Panc1 (cell line): ENCODE results near the gene ICAM4. TPM values are rescaled to one million over a fixed set of nuclear protein-coding genes. Genes with fewer than 3 reads are reported as not detected.

Experiments
- ATAC-seq: fragments of 200-7000 bp; cut with Tn5 transposase; 2 replicates; pipeline ENCODE4 v1.9.1; 2020; ENCODE audit warnings: mild to moderate bottlenecking, moderate library complexity
- BruUV-seq: library from RNA; stranded (reverse); fragments of 400-500 nt; replicated peaks from 2 replicates; lab custom pipeline; 2021; lab: Mats Ljungman, UMichigan
- CTCF ChIA-PET: fragments of 300-600 bp; sonication (Branson Sonifier 250); formaldehyde crosslinking; loops from one replicate; lab custom pipeline; 2022; ENCODE audit warnings: antibody characterized with exemption; lab: Charles Lee
- POLR2A ChIA-PET: fragments of 300-600 bp; sonication (Branson Sonifier 250); formaldehyde crosslinking; loops from one replicate; lab custom pipeline; 2022; ENCODE audit warnings: antibody characterized with exemption; lab: Charles Lee
- DNase-seq: peaks from one replicate; pipeline ENCODE4 v3.0.0-alpha.2; 2010; ENCODE audit warnings: low read depth, low spot score
- H3K27ac ChIP-seq: 2 replicates; pipeline ENCODE4 v1.5.1; 2011; ENCODE audit warnings: mild to moderate bottlenecking, low read length, inconsistent platforms
- H3K27me3 ChIP-seq: fragments of 200-500 bp; sonication (Bioruptor generic); 2 replicates; pipeline ENCODE4 v1.6.0; 2014; ENCODE audit warnings: low read length, inconsistent platforms; ENCODE audit not compliant: control insufficient read depth, insufficient read depth
- H3K36me3 ChIP-seq: fragments of 200-500 bp; sonication (Bioruptor generic); 2 replicates; pipeline ENCODE4 v1.5.1; 2014; ENCODE audit warnings: inconsistent platforms, mild to moderate bottlenecking, low read length, moderate library complexity; ENCODE audit not compliant: control insufficient read depth, insufficient read depth
- H3K4me1 ChIP-seq: 2 replicates; pipeline ENCODE4 v1.5.1; 2011; ENCODE audit warnings: inconsistent platforms, mild to moderate bottlenecking, low read length, moderate library complexity; ENCODE audit not compliant: control insufficient read depth, insufficient read depth
- H3K4me3 ChIP-seq, 2 experiments: 2 replicates each; pipeline ENCODE4 v1.5.1; 2011 to 2012; ENCODE audit warnings: low read depth in 2 of 2, low read length in 2 of 2, mild to moderate bottlenecking in 2 of 2, inconsistent platforms in 1 of 2, moderate library complexity in 1 of 2
- H3K9me3 ChIP-seq: fragments of 200-500 bp; sonication (Bioruptor generic); 2 replicates; pipeline ENCODE4 v1.5.1; 2014; ENCODE audit warnings: low read depth, mild to moderate bottlenecking, inconsistent platforms, low read length, moderate library complexity; ENCODE audit not compliant: control insufficient read depth, insufficient read depth
- CTCF ChIP-seq: fragments of 450-650 bp; IDR thresholded peaks from 2 replicates; pipeline ENCODE4 v1.5.1; 2017; ENCODE audit warnings: mild to moderate bottlenecking
- POLR2AphosphoS5 ChIP-seq: IDR thresholded peaks from 2 replicates; pipeline ENCODE4 v1.6.1; 2012; ENCODE audit warnings: mild to moderate bottlenecking, low read depth, low read length, moderate library complexity
- SIN3A ChIP-seq: IDR thresholded peaks from 2 replicates; pipeline ENCODE4 v1.6.1; 2012; ENCODE audit warnings: low read depth, mild to moderate bottlenecking, low read length, moderate library complexity, borderline replicate concordance; ENCODE audit not compliant: insufficient read depth
- TCF7L2 ChIP-seq: IDR thresholded peaks from 2 replicates; pipeline ENCODE4 v1.6.1; 2011; ENCODE audit warnings: mild to moderate bottlenecking, low read depth, low read length, inconsistent platforms
- in situ Hi-C: cut with HindIII; loops from 2 replicates; pipeline ENCODE4 v1.10.0; 2016; ENCODE audit warnings: low sequenced_read_pairs, low pct_unique_long_range_greater_than_20kb
- intact Hi-C: fragments of 100-400 bp; cut with micrococcal nuclease; formaldehyde crosslinking; loops from one replicate; pipeline ENCODE4 v1.10.0; 2022; ENCODE audit not compliant: unreplicated experiment
- total RNA-seq: library from RNA; stranded (reverse); gene quantifications from one replicate; pipeline ENCODE4 v1.2.1, GENCODE V29; 2021; ENCODE audit not compliant: unreplicated experiment
- TF ChIP-seq, protein P1 (sequence below), 2 experiments: IDR thresholded peaks; 2 replicates each; pipeline ENCODE4 v1.6.1; 2011 to 2012; ENCODE audit warnings: low read depth in 2 of 2, control low read depth in 1 of 2, low read length in 1 of 2, mild to moderate bottlenecking in 1 of 2, moderate library complexity in 1 of 2; ENCODE audit not compliant: insufficient read depth in 1 of 2

The ICAM4 gene
- total RNA-seq, 1 experiment from 2014 or later, result 2.8 TPM

DNA sequence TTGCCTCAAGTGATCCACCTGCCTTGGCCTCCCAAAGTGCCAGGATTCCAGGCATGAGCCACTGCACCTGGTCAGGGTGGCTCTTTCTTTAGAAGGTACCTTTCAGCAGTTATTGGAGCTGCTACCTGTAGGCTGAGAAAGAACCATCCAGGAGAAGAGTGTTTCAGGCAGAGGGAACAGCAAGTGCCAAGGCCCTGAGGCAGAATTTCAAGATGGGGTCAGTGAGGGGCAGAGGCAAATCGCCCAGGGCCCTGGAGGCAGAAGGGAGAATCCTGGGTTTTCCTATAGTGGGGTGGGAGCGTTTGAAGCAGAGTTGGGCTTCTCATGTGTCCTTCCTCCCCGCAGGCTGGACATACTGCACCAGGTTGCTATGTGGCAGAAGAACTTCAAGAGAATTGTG is 32.5 kb upstream of the ICAM4 start:
- no TSS peak for BruUV-seq
- H3K4me1 ChIP-seq, result no peaks in the 10 kb centered on the region
- no peak overlapping the region for H3K4me3 ChIP-seq
- in situ Hi-C loops (no loop called here), intact Hi-C loops (loop anchor here (5.0 kb wide), 1 partner anchor 132 kb away; no protein-coding TSS in a partner anchor)
- TF ChIP-seq POLR2AphosphoS5 (no peak), TCF7L2 (no peak), SIN3A (no peak), CTCF (no peak)
- TF ChIP-seq, protein P1, sequence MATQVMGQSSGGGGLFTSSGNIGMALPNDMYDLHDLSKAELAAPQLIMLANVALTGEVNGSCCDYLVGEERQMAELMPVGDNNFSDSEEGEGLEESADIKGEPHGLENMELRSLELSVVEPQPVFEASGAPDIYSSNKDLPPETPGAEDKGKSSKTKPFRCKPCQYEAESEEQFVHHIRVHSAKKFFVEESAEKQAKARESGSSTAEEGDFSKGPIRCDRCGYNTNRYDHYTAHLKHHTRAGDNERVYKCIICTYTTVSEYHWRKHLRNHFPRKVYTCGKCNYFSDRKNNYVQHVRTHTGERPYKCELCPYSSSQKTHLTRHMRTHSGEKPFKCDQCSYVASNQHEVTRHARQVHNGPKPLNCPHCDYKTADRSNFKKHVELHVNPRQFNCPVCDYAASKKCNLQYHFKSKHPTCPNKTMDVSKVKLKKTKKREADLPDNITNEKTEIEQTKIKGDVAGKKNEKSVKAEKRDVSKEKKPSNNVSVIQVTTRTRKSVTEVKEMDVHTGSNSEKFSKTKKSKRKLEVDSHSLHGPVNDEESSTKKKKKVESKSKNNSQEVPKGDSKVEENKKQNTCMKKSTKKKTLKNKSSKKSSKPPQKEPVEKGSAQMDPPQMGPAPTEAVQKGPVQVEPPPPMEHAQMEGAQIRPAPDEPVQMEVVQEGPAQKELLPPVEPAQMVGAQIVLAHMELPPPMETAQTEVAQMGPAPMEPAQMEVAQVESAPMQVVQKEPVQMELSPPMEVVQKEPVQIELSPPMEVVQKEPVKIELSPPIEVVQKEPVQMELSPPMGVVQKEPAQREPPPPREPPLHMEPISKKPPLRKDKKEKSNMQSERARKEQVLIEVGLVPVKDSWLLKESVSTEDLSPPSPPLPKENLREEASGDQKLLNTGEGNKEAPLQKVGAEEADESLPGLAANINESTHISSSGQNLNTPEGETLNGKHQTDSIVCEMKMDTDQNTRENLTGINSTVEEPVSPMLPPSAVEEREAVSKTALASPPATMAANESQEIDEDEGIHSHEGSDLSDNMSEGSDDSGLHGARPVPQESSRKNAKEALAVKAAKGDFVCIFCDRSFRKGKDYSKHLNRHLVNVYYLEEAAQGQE (IDR thresholded peaks at IDR 0.05; ENCODE audit: insufficient read depth in 1 of 2, low read depth in 2 of 2, low read length in 1 of 2), result no peak
- H3K9me3 ChIP-seq, result no peaks in the 10 kb centered on the region
- no peaks in the 10 kb centered on the region for H3K27me3 ChIP-seq
- ChIA-PET CTCF (no interaction called here), POLR2A (no interaction called here)
- no peak for ATAC-seq
- no peak for DNase-seq
- peaks cover 5% of the 10 kb centered on the region; the same call in 1 of the 2 replicates for H3K36me3 ChIP-seq
- H3K27ac ChIP-seq, result no peak overlapping the region

GRCh38 chr19:10255358-10255757 is 31.4 kb upstream of the ICAM4 start:
- in situ Hi-C loops, result no loop called here
- no peaks in the 10 kb centered on the region for H3K9me3 ChIP-seq
- intact Hi-C loops, result loop anchor here (5.0 kb wide), 1 partner anchor 132 kb away; no protein-coding TSS in a partner anchor
- peaks cover 6% of the 10 kb centered on the region; the same call in 1 of the 2 replicates for H3K4me1 ChIP-seq
- CTCF ChIA-PET, result no interaction called here
- no peak overlapping the region for H3K4me3 ChIP-seq
- H3K36me3 ChIP-seq, result peaks cover 5% of the 10 kb centered on the region; the same call in 1 of the 2 replicates
- H3K27ac ChIP-seq, result no peak overlapping the region
- H3K27me3 ChIP-seq, result no peaks in the 10 kb centered on the region
- TF ChIP-seq TCF7L2, result no peak
- TF ChIP-seq, protein P1 (IDR thresholded peaks at IDR 0.05; ENCODE audit: insufficient read depth in 1 of 2, low read depth in 2 of 2, low read length in 1 of 2), result no peak
- TF ChIP-seq SIN3A, result no peak
- no peak for TF ChIP-seq POLR2AphosphoS5
- no peak for TF ChIP-seq CTCF
- no TSS peak for BruUV-seq
- ATAC-seq (no peak), DNase-seq (no peak)
- POLR2A ChIA-PET, result no interaction called here
